ENCODE measurements around the gene GPC5.

GPC5 gene

DNA sequence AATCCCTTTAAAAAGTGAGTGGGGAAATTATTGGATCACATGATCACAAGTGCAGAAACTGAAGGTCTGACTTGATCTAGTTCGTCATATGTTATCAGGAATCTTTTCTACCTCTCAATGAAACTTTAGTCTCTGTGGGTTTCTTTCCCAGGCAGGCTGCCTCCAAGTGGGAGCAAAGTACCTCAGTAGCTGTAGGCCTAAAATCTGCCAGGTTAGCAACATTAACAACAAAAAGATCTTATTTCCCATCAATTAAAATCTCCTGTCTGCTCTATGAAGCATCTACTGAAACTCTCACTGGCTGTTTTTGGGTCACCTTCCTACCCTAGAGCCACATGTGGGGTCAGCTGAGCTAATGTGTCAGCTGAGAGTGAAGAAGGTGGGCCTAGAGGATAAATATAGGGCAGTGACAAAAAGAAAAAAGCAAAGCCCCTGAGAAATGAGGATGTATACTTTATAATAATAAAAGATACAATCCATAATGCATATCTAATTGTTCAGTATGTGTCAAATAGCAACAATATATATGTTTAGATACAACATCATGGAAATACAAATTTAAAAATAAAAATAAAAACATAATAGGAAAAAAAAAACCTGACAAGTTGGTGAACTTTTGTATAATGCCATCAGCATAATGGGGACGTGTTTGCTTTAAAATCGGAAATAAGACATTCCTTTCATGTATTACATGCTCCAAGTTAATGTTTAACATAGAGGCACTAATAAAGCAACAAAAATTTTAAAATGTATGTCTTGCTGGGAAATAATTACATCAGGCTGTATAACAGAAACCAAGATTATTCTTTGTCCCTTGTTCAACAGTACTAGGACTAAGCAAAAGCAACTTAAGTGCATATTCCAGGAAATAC lies 141.1 kb downstream of the GPC5 start:
- no peak for DNase-seq (ENCODE audit: low read depth)

DNA sequence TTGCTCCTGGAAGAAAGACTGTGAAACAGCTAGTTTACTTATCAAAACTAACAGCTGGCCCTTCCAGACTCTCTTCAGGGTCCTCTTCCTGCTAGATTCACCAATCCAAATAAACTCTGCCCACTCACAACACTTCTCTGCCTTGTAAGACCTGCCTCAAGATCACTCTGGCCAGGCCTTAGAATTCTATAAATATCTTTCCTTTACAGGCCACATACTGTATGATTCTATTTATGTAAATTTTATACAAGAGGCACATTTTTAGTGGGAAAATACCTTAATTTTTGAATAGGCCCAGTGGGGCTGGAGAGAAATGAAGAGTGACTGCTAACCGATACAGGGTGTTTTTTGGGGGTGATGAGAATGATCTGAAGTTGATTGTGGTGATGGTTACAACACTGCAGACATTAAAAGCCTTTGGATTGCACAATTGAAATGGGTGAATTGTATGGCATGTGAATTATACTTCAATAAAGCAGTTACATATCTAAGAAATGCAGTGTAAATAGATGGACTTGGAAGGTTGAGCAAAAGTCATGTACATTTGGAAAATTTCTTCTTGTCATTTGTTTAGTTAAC lies 141.8 kb downstream of the GPC5 start:
- no peak for DNase-seq (ENCODE audit: low read depth)

- DNase-seq (ENCODE audit: low read depth), result no peak
These were observed 146.3 kb downstream of the GPC5 start for GRCh38 chr13:91544723-91545122.

DNA sequence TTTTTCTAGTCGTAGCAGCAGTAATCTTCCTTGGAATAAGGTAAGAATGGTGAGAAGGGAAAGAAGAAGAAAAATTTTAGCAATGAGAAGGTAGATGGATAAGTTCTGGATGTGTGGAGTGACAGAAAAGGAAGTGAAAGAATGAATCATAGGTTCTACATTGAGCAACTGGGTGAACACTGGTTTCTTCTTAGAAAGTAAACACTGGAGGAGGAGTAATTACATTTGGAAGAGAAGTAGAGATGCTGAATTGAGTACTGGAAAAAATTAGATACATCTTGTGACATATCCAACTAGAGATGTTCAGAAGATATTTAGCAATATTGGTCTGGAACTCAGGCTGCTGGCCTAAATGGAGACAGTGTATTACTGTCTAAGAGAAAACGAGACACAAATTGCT lies 148.5 kb downstream of the GPC5 start:
- DNase-seq (ENCODE audit: low read depth), result no peak

GRCh38 chr13:91553584-91553983 lies 155.2 kb downstream of the GPC5 start:
- DNase-seq (ENCODE audit: low read depth), result no peak

- no peak for DNase-seq (ENCODE audit: low read depth)
These were observed 155.7 kb downstream of the GPC5 start for GRCh38 chr13:91554101-91554500.

GRCh38 chr13:91557328-91558090 lies 159.1 kb downstream of the GPC5 start:
- DNase-seq (ENCODE audit: low read depth), result no peak

DNA sequence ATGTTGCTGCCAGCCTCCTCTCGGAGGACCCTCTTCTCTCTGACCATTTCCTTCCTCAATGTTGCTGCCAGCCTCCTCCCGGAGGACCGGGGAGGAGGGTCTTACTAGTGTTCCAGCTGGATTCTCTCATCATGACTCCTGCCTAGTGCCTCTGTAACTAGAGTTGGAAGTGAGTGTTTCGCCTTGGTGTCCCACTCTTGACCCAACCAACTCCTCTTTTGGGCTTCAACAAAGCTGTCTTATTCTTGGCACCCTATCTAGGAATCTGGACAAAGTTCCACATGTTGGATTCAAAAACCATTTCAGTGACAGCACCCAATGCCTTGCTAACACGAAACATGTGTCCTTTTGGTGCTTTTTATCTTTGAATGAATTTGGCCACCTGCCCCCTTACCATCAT lies 165.4 kb downstream of the GPC5 start:
- DNase-seq (ENCODE audit: low read depth), result no peak

DNA sequence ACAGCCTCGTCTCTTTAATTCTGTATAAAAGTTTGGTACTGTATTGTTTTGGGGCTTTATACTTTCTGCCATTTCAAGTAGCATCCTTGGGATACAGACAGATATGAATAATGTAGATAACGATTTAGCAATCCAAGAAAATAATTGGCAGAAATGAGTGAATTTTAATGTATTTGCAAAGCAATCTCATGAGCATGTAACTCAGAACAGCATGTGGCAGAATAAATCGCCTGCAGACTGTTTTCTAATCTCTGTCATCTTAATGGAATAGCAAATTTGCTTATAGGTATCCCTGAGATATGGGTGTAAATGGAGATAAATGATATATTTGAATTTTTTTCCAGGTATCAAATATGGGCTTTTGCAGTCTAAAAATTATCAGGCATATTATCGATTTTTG lies 166.0 kb downstream of the GPC5 start:
- no peak for DNase-seq (ENCODE audit: low read depth)

DNA sequence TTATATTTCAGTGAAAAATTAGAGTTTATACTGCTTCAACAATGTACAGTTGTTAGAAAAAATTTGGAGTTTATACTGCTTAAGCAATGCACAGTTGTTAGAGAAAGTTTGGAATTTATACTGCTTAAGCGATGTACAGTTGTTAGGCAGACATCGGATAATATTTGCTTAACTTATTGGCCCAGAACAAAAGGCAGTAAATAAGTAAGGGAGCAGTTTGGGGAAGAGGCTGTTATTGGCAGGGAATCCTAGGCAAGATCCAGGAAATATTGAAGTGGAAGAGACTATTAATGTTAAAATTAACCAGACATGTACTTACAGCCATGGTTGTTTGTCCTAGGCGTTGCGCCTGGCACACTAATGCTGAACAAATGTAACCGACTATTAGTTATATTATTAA lies 166.9 kb downstream of the GPC5 start:
- DNase-seq (ENCODE audit: low read depth), result no peak

DNA sequence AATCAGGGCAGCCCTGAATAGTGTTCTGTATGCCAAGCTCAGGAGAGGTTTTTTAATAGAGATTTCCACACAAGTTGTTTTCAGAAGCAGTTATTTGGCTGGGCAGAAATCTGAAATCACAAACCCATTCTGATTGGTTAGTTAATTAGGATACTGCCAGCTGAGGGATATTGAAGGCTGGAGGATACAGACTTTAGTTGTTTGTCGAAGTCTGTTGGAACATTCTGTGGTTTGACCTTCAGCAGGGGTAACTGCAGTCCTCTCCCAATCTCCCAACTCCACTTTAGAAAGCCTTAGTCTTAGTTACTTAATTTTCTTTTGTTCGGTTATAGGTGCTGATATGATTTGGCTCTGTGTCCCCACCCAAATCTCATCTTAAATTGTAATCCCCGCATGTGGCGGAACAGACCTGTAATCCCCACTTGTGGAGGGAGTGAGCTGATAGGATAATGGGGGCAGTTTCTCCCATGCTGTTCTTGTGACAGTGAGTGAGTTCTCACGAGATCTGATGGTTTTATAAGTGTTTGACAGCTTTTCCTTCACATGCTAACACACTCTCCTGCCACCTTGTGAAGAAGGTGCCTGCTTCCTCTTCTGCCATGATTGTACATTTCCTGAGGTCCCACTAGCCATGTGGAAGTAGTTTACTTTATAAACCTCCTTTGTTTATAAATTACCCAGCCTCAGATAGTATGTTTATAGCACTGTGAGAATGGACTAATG lies 169.2 kb downstream of the GPC5 start:
- no peak for DNase-seq (ENCODE audit: low read depth)

DNA sequence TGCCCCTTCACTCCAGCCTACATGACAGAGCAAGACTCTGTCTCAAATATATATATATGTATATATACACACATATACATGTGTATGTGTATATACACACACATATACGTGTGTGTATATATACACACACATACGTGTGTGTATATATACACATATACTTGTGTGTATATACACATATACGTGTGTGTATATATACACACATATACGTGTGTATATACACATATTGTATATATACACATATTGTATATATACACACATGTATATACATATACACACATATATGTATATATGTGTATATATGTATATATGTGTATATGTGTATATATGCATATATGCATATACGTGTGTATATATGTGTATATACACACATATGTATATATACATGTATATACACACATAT lies 173.3 kb downstream of the GPC5 start:
- no peak for DNase-seq (ENCODE audit: low read depth)

DNA sequence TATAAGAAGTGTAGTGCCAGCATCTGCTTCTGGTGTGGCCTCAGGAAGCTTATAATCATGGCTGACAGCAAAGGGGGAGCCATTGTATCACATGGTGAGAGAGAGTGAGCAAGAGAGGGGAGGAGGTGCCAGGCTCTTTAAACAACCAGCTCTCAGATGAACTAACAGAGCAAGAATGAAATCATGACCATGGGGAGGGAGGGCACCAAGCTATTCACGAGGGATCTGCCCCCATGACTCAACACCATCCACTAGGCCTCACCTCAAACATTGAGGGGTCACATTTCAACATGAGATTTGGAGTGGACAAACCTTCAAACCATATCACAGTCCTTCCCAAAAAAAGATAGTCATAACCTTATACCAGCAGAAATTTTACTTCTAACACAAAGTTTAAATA lies 174.0 kb downstream of the GPC5 start:
- DNase-seq (ENCODE audit: low read depth), result no peak

DNA sequence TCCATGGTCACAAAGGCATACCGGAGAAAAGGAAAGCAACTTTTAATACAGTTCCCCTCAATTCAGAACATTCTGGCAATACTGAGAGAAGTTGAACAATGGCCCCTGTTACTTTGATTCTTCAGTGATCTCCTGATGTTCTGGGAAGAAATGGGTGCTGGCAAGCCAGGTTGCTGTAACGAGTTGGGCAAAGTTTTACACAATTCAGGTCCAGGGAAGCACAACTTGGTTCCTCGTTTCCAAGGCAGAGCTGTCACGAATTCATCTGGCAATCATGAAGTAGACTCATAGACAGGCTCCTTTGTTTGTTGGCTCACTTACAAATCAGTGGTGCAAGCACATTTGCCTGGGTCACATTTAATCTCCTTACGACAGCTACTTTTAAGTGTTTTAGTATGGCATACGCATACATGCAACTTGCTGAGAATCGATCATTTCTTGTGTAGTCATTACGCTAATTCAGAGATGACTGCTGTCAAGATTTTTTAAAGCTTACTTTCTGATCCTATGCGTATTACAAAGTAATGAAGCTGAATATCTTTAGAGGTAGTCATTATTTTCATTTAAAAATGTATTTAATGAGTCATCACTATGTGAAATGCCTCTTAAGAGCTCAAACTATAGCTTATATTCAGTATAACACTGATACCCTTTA lies 174.7 kb downstream of the GPC5 start:
- no peak for DNase-seq (ENCODE audit: low read depth)

GRCh38 chr13:91574766-91575165 lies 176.3 kb downstream of the GPC5 start:
- DNase-seq (ENCODE audit: low read depth), result no peak

DNA sequence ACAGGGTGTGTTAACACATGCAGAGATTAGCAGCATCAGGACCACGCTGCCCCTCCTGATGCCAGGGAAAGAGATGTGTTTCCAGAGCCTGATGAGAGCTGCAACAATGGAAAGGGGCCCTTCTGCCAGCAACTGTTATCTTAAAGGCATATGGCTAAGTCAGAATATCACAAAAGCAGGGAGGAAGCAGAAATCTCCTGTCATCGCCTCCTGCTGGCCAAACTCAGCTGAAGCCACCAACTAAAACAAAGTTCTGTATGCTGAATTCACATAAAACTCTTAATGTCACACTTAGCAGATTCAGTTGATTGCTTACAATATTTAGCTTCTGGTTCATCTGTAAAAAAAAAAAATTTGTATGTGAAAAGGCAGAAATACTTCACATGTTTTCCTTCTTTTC lies 178.2 kb downstream of the GPC5 start:
- no peak for DNase-seq (ENCODE audit: low read depth)

GRCh38 chr13:91579320-91579719 lies 180.9 kb downstream of the GPC5 start:
- DNase-seq (ENCODE audit: low read depth), result no peak

DNA sequence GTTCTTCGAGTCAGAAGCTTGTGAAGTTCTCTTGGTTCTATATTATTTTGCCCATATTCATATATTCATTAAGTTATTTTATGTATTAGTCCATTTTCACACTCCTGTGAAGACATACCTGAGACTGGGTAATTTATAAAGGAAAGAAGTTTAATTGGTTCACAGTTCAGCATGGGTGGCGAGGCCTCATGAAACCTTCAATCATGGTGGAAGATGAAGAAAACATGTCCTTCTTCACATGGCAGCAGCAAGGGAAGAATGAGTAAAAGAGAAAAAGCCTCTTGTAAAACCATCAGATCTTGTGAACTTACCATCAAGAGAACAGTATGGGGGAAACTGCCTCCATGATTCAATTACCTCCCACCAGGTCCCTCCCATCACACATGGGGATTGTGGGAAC lies 182.3 kb downstream of the GPC5 start:
- no peak for DNase-seq (ENCODE audit: low read depth)

GRCh38 chr13:91586609-91587008 lies 188.2 kb downstream of the GPC5 start:
- DNase-seq (ENCODE audit: low read depth), result no peak

DNA sequence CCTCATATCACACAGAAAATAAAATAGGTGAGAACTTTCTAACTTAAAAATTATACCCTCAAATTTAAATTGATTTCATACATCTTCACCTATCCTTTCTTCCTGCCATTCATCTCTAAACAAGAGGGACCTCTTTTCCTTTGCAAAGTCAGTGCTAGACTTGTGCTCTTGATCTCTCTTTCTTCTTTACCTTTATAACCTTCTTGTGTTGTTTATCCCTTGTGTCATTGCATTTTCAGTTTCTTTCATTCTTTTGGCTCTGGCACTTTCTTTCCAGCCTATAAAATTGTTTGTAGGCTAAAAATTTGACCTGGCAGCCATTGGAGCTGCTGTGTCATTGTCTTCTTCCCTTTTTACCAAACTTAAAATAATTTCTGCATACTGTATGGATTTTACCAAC lies 190.1 kb downstream of the GPC5 start:
- DNase-seq (ENCODE audit: low read depth), result no peak

- DNase-seq (ENCODE audit: low read depth), result no peak
These were observed 193.9 kb downstream of the GPC5 start for GRCh38 chr13:91592056-91593014.
